Skeletal muscle tissue (tissue), 4 donors: ENCODE results near the gene DISP2. TPM values are rescaled to one million over a fixed set of nuclear protein-coding genes. Genes with fewer than 3 reads are reported as not detected.

ENCODE experiments used
- H3K27ac ChIP-seq: one replicate; pipeline ENCODE4 v1.7.0; 2013; ENCODE audit warnings: mild to moderate bottlenecking, low read depth, low read length, inconsistent platforms
- H3K27me3 ChIP-seq, 3 donors: one replicate each; pipeline ENCODE4 v1.7.0; 2013; ENCODE audit warnings: low read length in 3 of 3; ENCODE audit not compliant: control insufficient read depth in 3 of 3, insufficient read depth in 3 of 3
- H3K36me3 ChIP-seq, 3 donors: one replicate each; pipeline ENCODE4 v1.7.0; 2013; ENCODE audit warnings: low read length in 3 of 3; ENCODE audit not compliant: control insufficient read depth in 3 of 3, insufficient read depth in 3 of 3
- H3K4me1 ChIP-seq, 3 donors: one replicate each; pipeline ENCODE4 v1.7.0; 2013; ENCODE audit warnings: low read length in 3 of 3, mild to moderate bottlenecking in 3 of 3; ENCODE audit not compliant: control insufficient read depth in 3 of 3, insufficient read depth in 3 of 3
- H3K4me3 ChIP-seq, 3 donors: one replicate each; pipeline ENCODE4 v1.7.0; 2013; ENCODE audit warnings: low read length in 3 of 3
- H3K9ac ChIP-seq, 3 donors: one replicate each; pipeline ENCODE4 v1.7.0; 2013; ENCODE audit warnings: low read length in 3 of 3, mild to moderate bottlenecking in 3 of 3, moderate library complexity in 2 of 3, low read depth in 1 of 3
- H3K9me3 ChIP-seq, 3 donors: one replicate each; pipeline ENCODE4 v1.7.0; 2013; ENCODE audit warnings: low read length in 3 of 3; ENCODE audit not compliant: control insufficient read depth in 3 of 3
- total RNA-seq: library from RNA; depleted of rRNA; stranded (reverse); fragments of >200 nt; gene quantifications from one replicate; pipeline ENCODE4 v1.2.3, GENCODE V29; 2014
- donor health status: Osteomylitis.

DISP2 gene
- total RNA-seq, 1 donor from 2014 or later, result under 0.01 TPM

DNA sequence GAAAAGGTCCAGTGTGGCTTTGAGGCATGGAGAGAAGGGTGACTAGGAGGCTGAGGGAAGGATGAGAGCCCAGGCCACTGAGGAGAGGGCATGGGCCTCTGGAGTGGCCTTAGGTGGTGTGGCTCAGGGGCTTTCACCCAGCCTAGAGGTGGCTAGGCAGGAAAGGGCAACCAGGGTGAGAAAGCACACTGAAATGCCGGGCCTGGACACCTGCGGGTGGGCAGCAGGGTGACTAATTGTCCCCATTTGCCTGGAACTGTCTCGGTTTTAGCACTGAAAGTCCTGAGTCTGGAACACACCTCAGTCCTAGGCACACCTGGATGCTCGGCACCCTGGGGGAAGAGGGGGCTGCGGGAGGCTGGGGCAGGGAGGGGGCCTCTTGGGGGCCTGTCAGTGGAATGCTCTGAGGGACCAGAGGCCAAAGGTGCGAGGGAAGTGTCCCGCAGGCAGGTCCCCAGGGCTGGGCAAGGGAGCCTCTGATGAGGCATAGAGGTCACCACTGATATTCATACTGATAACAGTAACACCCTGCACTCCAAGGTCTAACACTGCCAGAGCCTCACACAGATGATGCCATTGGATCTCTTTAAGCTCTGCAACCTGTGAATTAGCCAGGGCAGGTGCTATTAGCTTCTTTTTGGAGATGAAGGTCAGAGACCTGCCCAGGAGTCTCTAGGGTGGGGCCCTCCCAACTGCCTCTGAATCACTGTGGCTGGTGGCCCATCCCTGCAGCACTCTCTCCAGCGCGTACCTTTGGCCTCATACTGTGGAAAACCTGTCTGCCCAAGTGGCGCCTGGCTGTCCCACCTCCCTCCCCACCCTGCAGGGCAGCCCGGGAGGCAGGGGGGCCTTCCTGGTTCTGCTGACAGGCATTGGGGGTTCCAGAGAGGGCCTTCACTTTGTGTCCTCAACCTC, 10.2 kb upstream of the DISP2 start:
- no peaks in the 10 kb centered on the region for H3K36me3 ChIP-seq
- peaks cover 14 to 27% (median 16%) of the 10 kb centered on the region in 3 donors for H3K4me1 ChIP-seq
- no peak overlapping the region for H3K4me3 ChIP-seq
- H3K27me3 ChIP-seq, result no peaks in the 10 kb centered on the region
- H3K27ac ChIP-seq, result no peak overlapping the region
- H3K9ac ChIP-seq, result no peak overlapping the region
- H3K9me3 ChIP-seq, result no peaks in the 10 kb centered on the region

GRCh38 chr15:40348474-40348870, 9.5 kb upstream of the DISP2 start:
- no peak overlapping the region for H3K4me3 ChIP-seq
- H3K27me3 ChIP-seq, result no peaks in the 10 kb centered on the region
- peaks cover 12 to 25% (median 14%) of the 10 kb centered on the region in 3 donors for H3K4me1 ChIP-seq
- H3K36me3 ChIP-seq, result no peaks in the 10 kb centered on the region
- H3K9ac ChIP-seq, result no peak overlapping the region
- H3K27ac ChIP-seq, result no peak overlapping the region
- no peaks in the 10 kb centered on the region for H3K9me3 ChIP-seq

- H3K4me1 ChIP-seq, result peaks cover 14 to 25% (median 16%) of the 10 kb centered on the region in 3 donors
- no peaks in the 10 kb centered on the region for H3K36me3 ChIP-seq
- H3K27me3 ChIP-seq, result no peaks in the 10 kb centered on the region
- H3K27ac ChIP-seq, result no peak overlapping the region
- no peak overlapping the region for H3K9ac ChIP-seq
- H3K9me3 ChIP-seq, result no peaks in the 10 kb centered on the region
- no peak overlapping the region for H3K4me3 ChIP-seq
Measured at GRCh38 chr15:40349163-40349562, 8.9 kb upstream of the DISP2 start.

GRCh38 chr15:40352281-40352901, 5.6 kb upstream of the DISP2 start:
- Histone ChIP-seq H3K9me3 (no peaks in the 10 kb centered on the region), H3K4me1 (peaks cover 17 to 20% (median 18%) of the 10 kb centered on the region in 3 donors), H3K4me3 (no peak overlapping the region)

DNA sequence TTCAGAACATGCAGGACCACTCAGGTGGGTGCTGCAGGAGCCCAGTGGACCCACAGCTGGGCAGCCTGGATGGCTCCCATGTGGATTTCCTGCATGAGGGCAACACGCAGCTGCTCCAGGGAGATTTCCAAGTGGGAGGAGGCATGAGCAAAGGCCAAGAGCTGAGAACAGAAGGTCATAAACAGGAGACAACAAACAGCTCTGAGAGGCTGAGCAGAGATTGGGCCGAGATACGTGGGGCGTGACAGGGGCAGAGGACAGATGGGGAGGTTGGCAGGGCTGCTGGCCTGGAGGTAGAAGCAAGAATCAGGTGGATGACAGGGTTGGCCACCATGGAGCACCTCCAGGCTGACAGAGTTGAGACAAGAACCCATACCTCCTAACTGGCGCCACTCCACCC, 4.3 kb upstream of the DISP2 start:
- no peaks in the 10 kb centered on the region for H3K27me3 ChIP-seq
- no peak overlapping the region for H3K4me3 ChIP-seq
- no peaks in the 10 kb centered on the region for H3K9me3 ChIP-seq
- peak overlapping the region; percentile 30 for H3K27ac ChIP-seq
- no peaks in the 10 kb centered on the region for H3K36me3 ChIP-seq
- H3K9ac ChIP-seq, result no peak overlapping the region
- peaks cover 26 to 30% (median 27%) of the 10 kb centered on the region in 3 donors for H3K4me1 ChIP-seq

More at GRCh38 chr15:40352281-40352901, 5.6 kb upstream of the DISP2 start:
- Histone ChIP-seq H3K9ac (no peak overlapping the region), H3K36me3 (no peaks in the 10 kb centered on the region), H3K27me3 (no peaks in the 10 kb centered on the region), H3K27ac (no peak overlapping the region)

- peaks cover 29 to 35% (median 32%) of the 10 kb centered on the region in 3 donors for H3K4me1 ChIP-seq
- no peak overlapping the region for H3K4me3 ChIP-seq
- no peak overlapping the region for H3K27ac ChIP-seq
- no peaks in the 10 kb centered on the region for H3K9me3 ChIP-seq
- H3K27me3 ChIP-seq, result no peaks in the 10 kb centered on the region
- H3K9ac ChIP-seq, result peak overlapping the region in 1 of 3 donors; percentile 16
- no peaks in the 10 kb centered on the region for H3K36me3 ChIP-seq
Measured at GRCh38 chr15:40354408-40355171, 3.4 kb upstream of the DISP2 start.

- Histone ChIP-seq H3K27ac (no peak overlapping the region), H3K9me3 (no peaks in the 10 kb centered on the region), H3K4me1 (peaks cover 29 to 35% (median 32%) of the 10 kb centered on the region in 3 donors), H3K36me3 (no peaks in the 10 kb centered on the region), H3K9ac (no peak overlapping the region), H3K4me3 (no peak overlapping the region), H3K27me3 (no peaks in the 10 kb centered on the region)
Measured at GRCh38 chr15:40355976-40356585, 1.9 kb upstream of the DISP2 start.

GRCh38 chr15:40357246-40357645, 773 bp upstream of the DISP2 start:
- peak overlapping the region in 1 of 3 donors; percentile 76 for H3K4me3 ChIP-seq
- H3K36me3 ChIP-seq, result no peaks in the 10 kb centered on the region
- no peaks in the 10 kb centered on the region for H3K27me3 ChIP-seq
- H3K4me1 ChIP-seq, result peaks cover 29 to 35% (median 32%) of the 10 kb centered on the region in 3 donors
- H3K9me3 ChIP-seq, result no peaks in the 10 kb centered on the region
- no peak overlapping the region for H3K9ac ChIP-seq
- H3K27ac ChIP-seq, result no peak overlapping the region

DNA sequence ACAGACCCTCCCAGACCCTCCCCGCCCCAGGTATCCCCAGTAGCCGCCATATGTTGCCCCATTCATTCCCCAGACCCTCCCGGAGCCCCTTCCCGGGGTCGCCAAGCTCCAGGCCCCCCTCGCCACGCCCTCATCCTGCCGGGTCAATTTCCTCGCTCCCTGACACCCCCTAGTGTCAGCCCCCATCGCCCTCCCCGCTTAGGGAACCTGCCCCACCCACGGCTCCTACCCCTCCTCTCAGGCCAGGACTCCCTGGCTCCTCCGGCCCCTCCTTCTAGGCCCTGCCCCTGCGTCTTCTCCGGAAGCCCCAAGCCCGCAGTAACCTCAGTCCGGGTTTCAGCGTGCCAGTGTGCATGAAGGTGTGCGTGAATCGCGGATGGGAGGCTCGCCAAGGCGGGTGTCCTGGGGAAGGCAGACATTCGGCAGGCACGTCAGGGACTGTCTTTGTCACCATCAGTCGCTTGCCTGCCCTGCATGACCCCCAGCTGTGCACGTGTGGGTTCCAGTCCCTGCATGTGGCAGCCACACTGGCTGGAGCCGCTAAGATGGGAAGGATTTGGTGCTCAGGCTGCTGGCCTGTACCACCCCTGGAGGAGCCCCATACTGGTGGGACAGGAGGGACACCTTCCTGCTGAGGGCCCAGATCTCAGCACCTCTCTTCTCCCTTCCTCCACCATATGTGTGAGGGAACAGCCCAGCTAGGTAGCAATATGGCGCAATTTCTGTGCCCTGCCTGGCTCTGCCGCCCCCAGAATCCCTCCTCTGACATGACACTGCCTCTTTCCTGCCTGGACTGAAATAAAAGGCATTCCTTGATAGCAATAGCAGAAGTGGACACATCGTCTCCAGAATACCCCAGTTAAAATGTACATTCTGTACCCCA, 693 bp downstream of the DISP2 start:
- no peaks in the 10 kb centered on the region for H3K9me3 ChIP-seq
- H3K36me3 ChIP-seq, result no peaks in the 10 kb centered on the region
- no peaks in the 10 kb centered on the region for H3K27me3 ChIP-seq
- H3K27ac ChIP-seq, result no peak overlapping the region
- no peak overlapping the region for H3K9ac ChIP-seq
- H3K4me1 ChIP-seq, result peaks cover 24 to 28% (median 25%) of the 10 kb centered on the region in 3 donors
- peak overlapping the region in 2 of 3 donors; percentile 41 to 63 for H3K4me3 ChIP-seq
